Fibroblast of lung (primary cell): ENCODE results near the gene SAV1. TPM values are rescaled to one million over a fixed set of nuclear protein-coding genes. Genes with fewer than 3 reads are reported as not detected.

Experiments used
- DNase-seq, 2 donors: peaks; one replicate each; pipeline versions ENCODE4 v3.0.0 to v3.0.0-alpha.2; 2010; ENCODE audit warnings: low read depth in 2 of 2
- H2AFZ ChIP-seq: 2 replicates; pipeline ENCODE4 v1.5.1; 2012; ENCODE audit warnings: low read length, control low read depth, inconsistent platforms
- H3K27ac ChIP-seq: 2 replicates; pipeline ENCODE4 v1.5.1; 2011; ENCODE audit warnings: low read length, control low read depth; ENCODE audit not compliant: insufficient read depth
- H3K27me3 ChIP-seq: 2 replicates; pipeline ENCODE4 v1.5.1; 2011; ENCODE audit warnings: mild to moderate bottlenecking, low read length; ENCODE audit not compliant: control insufficient read depth, insufficient read depth
- H3K36me3 ChIP-seq: 2 replicates; pipeline ENCODE4 v1.5.1; 2011; ENCODE audit warnings: low read length; ENCODE audit not compliant: control insufficient read depth, insufficient read depth
- H3K4me1 ChIP-seq: 2 replicates; pipeline ENCODE4 v1.5.1; 2011; ENCODE audit warnings: low read length; ENCODE audit not compliant: control insufficient read depth, insufficient read depth; ENCODE audit errors: extremely low read depth
- H3K4me2 ChIP-seq: 2 replicates; pipeline ENCODE4 v1.5.1; 2011; ENCODE audit warnings: low read length, control low read depth; ENCODE audit not compliant: insufficient read depth; ENCODE audit errors: extremely low read depth
- H3K4me3 ChIP-seq, 4 experiments: fragments of 200-600 bp in 1 of 4; sonication (generic) in 1 of 4; replicated peaks in 1 of 4; 2 replicates each; pipeline ENCODE4 v1.5.1; 2011 to 2016; ENCODE audit warnings: low read length in 4 of 4, low read depth in 3 of 4, mild to moderate bottlenecking in 3 of 4, control low read depth in 2 of 4, inconsistent platforms in 1 of 4, mixed read lengths in 1 of 4; ENCODE audit not compliant: insufficient read depth in 1 of 4; ENCODE audit errors: control extremely low read depth in 1 of 4
- H3K79me2 ChIP-seq: 2 replicates; pipeline ENCODE4 v1.5.1; 2012; ENCODE audit warnings: mild to moderate bottlenecking, low read length, inconsistent platforms; ENCODE audit not compliant: control insufficient read depth, insufficient read depth
- H3K9ac ChIP-seq: 2 replicates; pipeline ENCODE4 v1.5.1; 2011; ENCODE audit warnings: mild to moderate bottlenecking, low read length, control low read depth; ENCODE audit not compliant: insufficient read depth
- H3K9me3 ChIP-seq: 2 replicates; pipeline ENCODE4 v1.5.1; 2012; ENCODE audit warnings: low read depth, low read length; ENCODE audit not compliant: control insufficient read depth, insufficient read depth
- H4K20me1 ChIP-seq: 2 replicates; pipeline ENCODE4 v1.5.1; 2011; ENCODE audit warnings: low read length; ENCODE audit not compliant: control insufficient read depth, insufficient read depth; ENCODE audit errors: extremely low read depth
- EZH2 ChIP-seq: IDR thresholded peaks from 2 replicates; pipeline ENCODE4 v1.5.1; 2012; ENCODE audit warnings: low read length, control low read depth, mild to moderate bottlenecking; ENCODE audit errors: missing control alignments
- polyA plus RNA-seq, 2 donors: library from polyadenylated mRNA; depleted of rRNA in 1 of 2; stranded (reverse) in 1 of 2; unstranded in 1 of 2; fragments of >200 nt; gene quantifications; 2 replicates each; pipeline ENCODE4 v1.2.1, GENCODE V29; 2011 to 2012; ENCODE audit warnings: missing spikeins in 1 of 2
- total RNA-seq: library from RNA; depleted of rRNA; stranded (reverse); fragments of >200 nt; gene quantifications from 2 replicates; pipeline ENCODE4 v1.2.1, GENCODE V29; 2014
- TF ChIP-seq, protein P1 (sequence below), 2 donors: IDR thresholded peaks in 1 of 2; conservative IDR thresholded peaks in 1 of 2; 1 replicate in 1 of 2; 2 replicates in 1 of 2; pipeline ENCODE4 v1.5.1; 2011 to 2012; ENCODE audit warnings: low read length in 2 of 2, control low read depth in 1 of 2, inconsistent platforms in 1 of 2, low read depth in 1 of 2, mild to moderate bottlenecking in 1 of 2

SAV1 gene
- total and polyA plus RNA-seq, 2 donors (not counting 1 experiment from before 2014, with no cell fraction given): 41.7 to 46.9 TPM

GRCh38 chr14:50605766-50606165 is 62.3 kb downstream of the SAV1 start:
- Histone ChIP-seq H3K4me2 (no peak overlapping the region), H3K27me3 (no peaks in the 10 kb centered on the region), H4K20me1 (no peaks in the 10 kb centered on the region), H3K9me3 (no peaks in the 10 kb centered on the region), H3K27ac (no peak overlapping the region), H3K4me1 (no peaks in the 10 kb centered on the region), H3K79me2 (no peaks in the 10 kb centered on the region), H2AFZ (no peak overlapping the region), H3K36me3 (no peaks in the 10 kb centered on the region), H3K4me3 (no peak overlapping the region), H3K9ac (no peak overlapping the region)
- peak; percentile 15 to 31 for DNase-seq
- TF ChIP-seq, protein P1, sequence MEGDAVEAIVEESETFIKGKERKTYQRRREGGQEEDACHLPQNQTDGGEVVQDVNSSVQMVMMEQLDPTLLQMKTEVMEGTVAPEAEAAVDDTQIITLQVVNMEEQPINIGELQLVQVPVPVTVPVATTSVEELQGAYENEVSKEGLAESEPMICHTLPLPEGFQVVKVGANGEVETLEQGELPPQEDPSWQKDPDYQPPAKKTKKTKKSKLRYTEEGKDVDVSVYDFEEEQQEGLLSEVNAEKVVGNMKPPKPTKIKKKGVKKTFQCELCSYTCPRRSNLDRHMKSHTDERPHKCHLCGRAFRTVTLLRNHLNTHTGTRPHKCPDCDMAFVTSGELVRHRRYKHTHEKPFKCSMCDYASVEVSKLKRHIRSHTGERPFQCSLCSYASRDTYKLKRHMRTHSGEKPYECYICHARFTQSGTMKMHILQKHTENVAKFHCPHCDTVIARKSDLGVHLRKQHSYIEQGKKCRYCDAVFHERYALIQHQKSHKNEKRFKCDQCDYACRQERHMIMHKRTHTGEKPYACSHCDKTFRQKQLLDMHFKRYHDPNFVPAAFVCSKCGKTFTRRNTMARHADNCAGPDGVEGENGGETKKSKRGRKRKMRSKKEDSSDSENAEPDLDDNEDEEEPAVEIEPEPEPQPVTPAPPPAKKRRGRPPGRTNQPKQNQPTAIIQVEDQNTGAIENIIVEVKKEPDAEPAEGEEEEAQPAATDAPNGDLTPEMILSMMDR (conservative IDR thresholded peaks at IDR 0.05 in 1 of 2, IDR thresholded peaks at IDR 0.05 in 1 of 2; ENCODE audit: low read depth in 1 of 2, low read length in 2 of 2): no peak
- no peak for TF ChIP-seq EZH2

- Histone ChIP-seq H2AFZ (no peak overlapping the region), H3K4me2 (no peak overlapping the region)
- peak in 1 of 2 donors; percentile 44 for DNase-seq
Measured at GRCh38 chr14:50603565-50603964, 64.5 kb downstream of the SAV1 start.

GRCh38 chr14:50602035-50602434 is 66.1 kb downstream of the SAV1 start:
- TF ChIP-seq, protein P1 (conservative IDR thresholded peaks at IDR 0.05 in 1 of 2, IDR thresholded peaks at IDR 0.05 in 1 of 2; ENCODE audit: low read depth in 1 of 2, low read length in 2 of 2): no peak
- no peak for TF ChIP-seq EZH2
- Histone ChIP-seq H3K27me3 (no peaks in the 10 kb centered on the region), H3K4me3 (no peak overlapping the region), H3K4me1 (no peaks in the 10 kb centered on the region), H4K20me1 (no peaks in the 10 kb centered on the region), H3K9ac (no peak overlapping the region), H2AFZ (no peak overlapping the region), H3K36me3 (no peaks in the 10 kb centered on the region), H3K79me2 (no peaks in the 10 kb centered on the region), H3K9me3 (no peaks in the 10 kb centered on the region), H3K27ac (no peak overlapping the region), H3K4me2 (no peak overlapping the region)
- DNase-seq: no peak

More at GRCh38 chr14:50603565-50603964, 64.5 kb downstream of the SAV1 start:
- no peak overlapping the region for H3K27ac ChIP-seq
- H3K4me3 ChIP-seq: no peak overlapping the region
- H3K27me3 ChIP-seq: no peaks in the 10 kb centered on the region
- H3K79me2 ChIP-seq: no peaks in the 10 kb centered on the region
- H3K36me3 ChIP-seq: no peaks in the 10 kb centered on the region
- TF ChIP-seq, protein P1 (conservative IDR thresholded peaks at IDR 0.05 in 1 of 2, IDR thresholded peaks at IDR 0.05 in 1 of 2; ENCODE audit: low read depth in 1 of 2, low read length in 2 of 2): no peak
- H3K4me1 ChIP-seq: no peaks in the 10 kb centered on the region
- no peaks in the 10 kb centered on the region for H3K9me3 ChIP-seq
- H3K9ac ChIP-seq: no peak overlapping the region
- no peaks in the 10 kb centered on the region for H4K20me1 ChIP-seq
